GM12891 (cell line): ENCODE measurements around the gene DNAH8.

Source experiments
- PAX5 ChIP-seq: IDR thresholded peaks from 2 replicates; pipeline ENCODE4 v1.6.1; 2011; ENCODE audit warnings: low read length, moderate library complexity, mild to moderate bottlenecking; ENCODE audit not compliant: insufficient read depth, severe bottlenecking
- POLR2A ChIP-seq: IDR thresholded peaks from 2 replicates; pipeline ENCODE4 v1.6.1; 2011; ENCODE audit warnings: low read depth, low read length, control low read depth
- POLR2AphosphoS5 ChIP-seq: IDR thresholded peaks from 2 replicates; pipeline ENCODE4 v1.6.1; 2011; ENCODE audit warnings: low read depth, low read length, control low read depth
- TAF1 ChIP-seq: IDR thresholded peaks from 2 replicates; pipeline ENCODE4 v1.6.1; 2011; ENCODE audit warnings: low read depth, low read length, control low read depth

DNA sequence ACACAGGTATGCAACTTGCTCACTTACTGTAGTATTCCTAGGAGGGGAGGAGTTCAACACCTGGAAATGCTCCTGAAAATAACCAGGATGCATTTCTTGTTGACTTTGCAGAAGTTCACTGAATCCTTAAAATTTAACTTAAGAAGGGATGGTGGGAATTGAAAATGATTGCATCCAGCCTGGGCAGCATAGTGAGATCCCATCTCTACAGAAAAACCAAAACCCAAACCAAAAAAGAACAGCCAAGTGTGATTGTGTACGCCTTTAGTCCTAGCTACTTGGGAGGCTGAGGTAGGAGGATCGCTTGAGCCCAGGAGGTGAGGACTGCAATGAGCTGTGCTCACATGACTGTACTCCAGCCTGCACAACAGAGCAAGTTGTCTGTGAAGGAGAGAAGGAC lies 1.7 kb downstream of the DNAH8 start:
- TF ChIP-seq TAF1 (no peak), POLR2AphosphoS5 (no peak), POLR2A (no peak), PAX5 (no peak)
